Psoas muscle (tissue), 8 donors: ENCODE measurements around the gene RSPH3. TPM values are rescaled to one million over a fixed set of nuclear protein-coding genes. Genes with fewer than 3 reads are reported as not detected.
"Not testable (repeated sequence)": the region's sequence is repeated elsewhere in the genome, so short reads cannot be mapped to it uniquely, and the experiment has no call there.

Experiments used
- ATAC-seq, 4 donors: fragments of 200-7000 bp; cut with Tn5 transposase; one replicate each; pipeline ENCODE4 v1.9.1; 2020; ENCODE audit warnings: moderate library complexity in 3 of 4, mild to moderate bottlenecking in 2 of 4
- DNase-seq, 2 donors: peaks; one replicate each; pipeline ENCODE4 v3.0.0-alpha.2; 2020
- H3K27ac ChIP-seq: fragments of 200-600 bp; one replicate; pipeline ENCODE4 v1.8.0; 2022
- H3K27me3 ChIP-seq, 3 donors: fragments of 200-600 bp in 1 of 3; one replicate each; pipeline versions ENCODE4 v1.6.1 to v1.8.0; 2013 to 2022; ENCODE audit warnings: low read length in 2 of 3, mild to moderate bottlenecking in 2 of 3, moderate library complexity in 1 of 3; ENCODE audit not compliant: insufficient read depth in 3 of 3
- H3K36me3 ChIP-seq, 2 donors: fragments of 200-600 bp in 1 of 2; one replicate each; pipeline versions ENCODE4 v1.6.1 to v1.8.0; 2013 to 2022; ENCODE audit warnings: low read depth in 1 of 2, mild to moderate bottlenecking in 1 of 2, moderate library complexity in 1 of 2; ENCODE audit not compliant: insufficient read depth in 1 of 2
- H3K4me1 ChIP-seq: fragments of 200-600 bp; one replicate; pipeline ENCODE4 v1.8.0; 2022
- H3K4me3 ChIP-seq: fragments of 200-600 bp; one replicate; pipeline ENCODE4 v1.8.0; 2022; ENCODE audit warnings: mild to moderate bottlenecking
- H3K9me3 ChIP-seq: fragments of 200-600 bp; one replicate; pipeline ENCODE4 v1.8.0; 2022
- CTCF ChIP-seq: fragments of 200-600 bp; IDR thresholded peaks from one replicate; pipeline ENCODE4 v1.8.0; 2022; ENCODE audit warnings: antibody characterized with exemption
- WGBS, 3 donors: extraction: QIAGEN DNeasy Blood & Tissue Kit; methylation state at CpG; one replicate each; pipeline versions ENCODE4 v1.1.6 to v1.1.7; 2013; 5-methylcytosine and 5-hydroxymethylcytosine counted together
- intact Hi-C, 2 donors: fragments of 100-400 bp; cut with DNase I; formaldehyde crosslinking; loops; one replicate each; pipeline versions ENCODE4 v1.11.0 to v1.14.2; 2022
- polyA plus RNA-seq, 3 donors: library from polyadenylated mRNA; stranded (reverse); fragments of 200-250 nt; gene quantifications; one replicate each; pipeline ENCODE4 v1.2.3, GENCODE V29; 2013
- total RNA-seq, 4 donors: library from RNA; stranded (reverse); fragmentation: NEBNext Ultra II Directional in 2 of 4; extraction: Animal tissue kit (Norgen Biotek cat#: 25700) in 2 of 4; gene quantifications; one replicate each; pipeline versions ENCODE4 v1.2.1 to v1.2.4, GENCODE V29; 2021 to 2023
- donor health status: healthy with polysubstance abuse.
- donor health status: DM: no; HTN: no; CAD: no; lungs with moderate emphysema.
- donor health status: Bipolar disorder and iron deficiency.
- donor health status: healthy.
- donor health status: DM: yes; HTN: yes; CAD: no.
- donor health status: DM: no; HTN: no; CAD: no.
- donor health status: DM: no; HTN: no; CAD: no.
- donor health status: DM: yes; HTN: yes; CAD: no.

Gene RSPH3
- total and polyA plus RNA-seq, 7 donors: 1.4 to 5.2 (median 2.8) TPM

DNA sequence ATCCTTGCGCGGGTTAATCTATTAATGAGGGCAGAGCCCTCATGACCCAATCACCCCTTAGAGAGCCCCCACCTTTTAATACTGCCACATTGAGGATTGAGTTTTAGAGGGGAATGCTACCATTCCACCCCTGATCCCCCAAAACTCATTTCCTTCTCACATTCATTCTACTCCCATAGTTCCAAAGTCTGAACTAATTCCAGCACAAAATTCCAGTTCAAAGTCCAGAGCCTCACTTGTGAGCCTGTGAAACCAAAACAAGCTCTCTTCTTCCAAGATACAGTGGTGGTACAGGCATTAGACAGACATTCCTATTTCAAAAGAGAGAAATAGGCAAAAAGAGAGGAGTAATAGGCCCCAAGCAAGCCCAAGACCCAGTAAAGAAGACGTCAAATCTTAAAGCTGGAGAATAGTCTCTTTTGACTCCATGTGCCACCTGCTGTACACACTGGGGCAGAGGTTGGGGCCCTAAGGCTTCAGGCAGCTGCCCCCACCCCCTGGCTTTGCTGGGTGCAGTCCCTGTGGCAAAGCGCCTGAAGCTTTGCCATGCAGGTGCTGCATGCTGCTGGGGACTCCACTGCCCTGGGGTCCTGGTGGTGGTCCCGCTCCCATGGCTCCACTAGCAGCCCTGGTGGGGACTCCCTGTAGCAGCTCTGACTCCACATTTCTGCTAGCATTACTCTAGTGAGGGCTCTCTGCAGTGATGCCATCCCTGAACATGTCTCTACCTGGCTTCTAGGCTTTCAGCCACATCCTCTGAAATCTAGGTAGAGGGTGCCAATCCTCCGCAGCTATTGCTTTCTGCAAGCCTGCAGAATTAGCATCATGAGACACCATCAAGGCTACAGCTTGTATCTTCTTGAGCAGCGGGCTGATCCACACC lies 41.3 kb downstream of the RSPH3 start:
- ATAC-seq: peak in 1 of 4 donors; percentile 25

DNA sequence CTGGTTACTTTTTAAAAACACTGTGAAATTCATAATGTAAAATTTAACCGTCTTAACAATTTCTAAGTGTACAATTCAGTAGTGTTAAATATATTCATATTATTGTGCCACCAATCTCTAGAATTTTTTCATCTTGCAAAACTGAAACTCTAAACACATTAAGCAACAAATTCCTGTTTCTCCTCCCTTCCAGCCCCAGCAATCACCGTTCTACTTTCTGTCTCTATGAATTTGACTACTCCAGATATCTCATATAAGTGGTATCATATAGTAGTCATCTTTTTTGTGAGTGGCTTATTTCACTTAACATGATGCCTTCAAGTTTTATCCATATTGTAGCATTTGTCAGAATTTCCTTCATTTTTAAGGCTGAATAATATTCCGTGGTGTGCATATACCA lies 44.7 kb downstream of the RSPH3 start:
- WGBS, 3 donors: 83 to 89% (median 86%) methylated on average over 3 of the region's 3 CpGs
- Histone ChIP-seq H3K4me1 (no peaks in the 10 kb centered on the region), H3K27me3 (no peaks in the 10 kb centered on the region), H3K36me3 (no peaks in the 10 kb centered on the region), H3K27ac (no peak overlapping the region), H3K9me3 (no peaks in the 10 kb centered on the region), H3K4me3 (no peak overlapping the region)
- no peak for TF ChIP-seq CTCF
- intact Hi-C loops: no loop called here
- ATAC-seq (no peak), DNase-seq (no peak)

More for the DNA sequence above, 41.3 kb downstream of the RSPH3 start:
- no peaks in the 10 kb centered on the region for H3K36me3 ChIP-seq
- no peak for TF ChIP-seq CTCF
- WGBS, 3 donors: 90 to 94% (median 93%) methylated on average over 7 of the region's 7 CpGs
- H3K4me3 ChIP-seq: no peak overlapping the region
- no peaks in the 10 kb centered on the region for H3K27me3 ChIP-seq
- H3K9me3 ChIP-seq: no peaks in the 10 kb centered on the region
- no peaks in the 10 kb centered on the region for H3K4me1 ChIP-seq
- intact Hi-C loops: no loop called here
- H3K27ac ChIP-seq: no peak overlapping the region
- DNase-seq: no peak

DNA sequence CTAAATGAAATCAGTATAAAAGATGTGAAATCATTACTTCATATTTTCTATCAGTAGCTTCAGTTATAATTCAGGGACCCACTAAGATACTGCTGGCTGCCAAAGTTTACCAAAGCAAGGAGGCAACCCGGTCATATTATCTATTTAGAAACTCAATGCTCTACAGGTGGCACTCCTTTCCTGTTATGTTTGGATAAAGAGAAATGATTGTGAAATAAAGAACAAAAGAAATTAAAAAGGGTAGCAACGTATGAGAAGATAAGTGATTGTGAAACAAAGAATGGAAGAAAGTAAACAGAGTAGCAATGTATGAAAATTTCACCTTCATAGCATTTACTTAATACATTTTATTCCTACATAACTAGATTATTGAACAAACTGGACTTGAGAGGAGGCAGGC lies 45.2 kb downstream of the RSPH3 start:
- Histone ChIP-seq H3K4me1 (no peaks in the 10 kb centered on the region), H3K9me3 (no peaks in the 10 kb centered on the region), H3K4me3 (no peak overlapping the region), H3K27me3 (no peaks in the 10 kb centered on the region), H3K36me3 (no peaks in the 10 kb centered on the region), H3K27ac (no peak overlapping the region)
- TF ChIP-seq CTCF: no peak
- no peak for ATAC-seq
- DNase-seq: no peak
- intact Hi-C loops: no loop called here
- WGBS, 3 donors: 65 to 74% (median 70%) methylated on average over 2 of the region's 2 CpGs

- 92 to 100% (median 95%) methylated on average over 3 of the region's 3 CpGs for WGBS, 3 donors
- DNase-seq, H3K36me3 ChIP-seq, H3K4me1 ChIP-seq, H3K4me3 ChIP-seq, ATAC-seq, H3K9me3 ChIP-seq, H3K27ac ChIP-seq, intact Hi-C loops, H3K27me3 ChIP-seq: not testable (repeated sequence)
Measured at GRCh38 chr6:158952011-158952410, 48.0 kb downstream of the RSPH3 start.

DNA sequence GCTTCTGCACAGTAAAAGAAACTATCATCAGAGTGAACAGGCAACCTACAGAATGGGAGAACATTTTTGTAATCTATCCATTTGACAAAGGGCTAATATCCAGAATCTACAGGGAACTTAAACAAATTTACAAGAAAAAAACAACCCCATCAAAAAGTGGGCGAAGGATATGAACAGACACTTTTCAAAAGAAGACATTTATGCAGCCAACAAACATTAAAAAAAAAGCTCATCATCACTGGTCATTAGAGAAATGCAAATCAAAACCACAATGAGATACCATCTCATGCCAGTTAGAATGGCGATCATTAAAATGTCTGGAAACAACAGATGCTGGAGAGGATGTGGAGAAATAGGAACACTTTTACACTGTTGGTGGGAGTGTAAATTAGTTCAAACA lies 48.4 kb downstream of the RSPH3 start:
- DNase-seq, H3K4me1 ChIP-seq, H3K36me3 ChIP-seq, H3K4me3 ChIP-seq, intact Hi-C loops, H3K27ac ChIP-seq, ATAC-seq, H3K27me3 ChIP-seq, H3K9me3 ChIP-seq: not testable (repeated sequence)
- WGBS, 3 donors: 95 to 97% (median 96%) methylated on average over 2 of the region's 2 CpGs
